Activated CD4-positive, alpha-beta T cell treated with anti-CD3 and anti-CD28 coated beads, Interleukin-2, amount 10 ng/mL, durations not matched to agents 24 days and 14 days (primary cell): Measurements from ENCODE around the gene NEURL2. TPM values are rescaled to one million over a fixed set of nuclear protein-coding genes. Genes with fewer than 3 reads are reported as not detected.
"Not testable (repeated sequence)": the region's sequence is repeated elsewhere in the genome, so short reads cannot be mapped to it uniquely, and the experiment has no call there.

ENCODE experiments used
- DNase-seq: peaks from one replicate; pipeline ENCODE4 v3.0.0; 2022
- H3K27ac Mint-ChIP-seq: one replicate; pipeline ENCODE4 v1.8.0; 2022; ENCODE audit warnings: mild to moderate bottlenecking, mixed read lengths
- H3K27me3 Mint-ChIP-seq: one replicate; pipeline ENCODE4 v1.8.0; 2022; ENCODE audit warnings: mixed read lengths
- H3K36me3 Mint-ChIP-seq: one replicate; pipeline ENCODE4 v1.8.0; 2022; ENCODE audit warnings: low read depth, mild to moderate bottlenecking, mixed read lengths
- H3K4me1 Mint-ChIP-seq: one replicate; pipeline ENCODE4 v1.8.0; 2021; ENCODE audit warnings: mixed read lengths
- H3K4me3 Mint-ChIP-seq: one replicate; pipeline ENCODE4 v1.8.0; 2022; ENCODE audit warnings: mild to moderate bottlenecking, moderate library complexity, mixed read lengths
- H3K9me3 Mint-ChIP-seq: one replicate; pipeline ENCODE4 v1.8.0; 2021; ENCODE audit warnings: mixed read lengths
- intact Hi-C: fragments of 100-400 bp; cut with micrococcal nuclease; formaldehyde crosslinking; loops from one replicate; pipeline ENCODE4 v1.15.1; 2023
- total RNA-seq: library from RNA; stranded (reverse); gene quantifications from 2 replicates; pipeline ENCODE4 v1.2.3, GENCODE V29; 2022

Gene NEURL2
- total RNA-seq, 1 donor from 2014 or later, result 2.4 TPM

DNA sequence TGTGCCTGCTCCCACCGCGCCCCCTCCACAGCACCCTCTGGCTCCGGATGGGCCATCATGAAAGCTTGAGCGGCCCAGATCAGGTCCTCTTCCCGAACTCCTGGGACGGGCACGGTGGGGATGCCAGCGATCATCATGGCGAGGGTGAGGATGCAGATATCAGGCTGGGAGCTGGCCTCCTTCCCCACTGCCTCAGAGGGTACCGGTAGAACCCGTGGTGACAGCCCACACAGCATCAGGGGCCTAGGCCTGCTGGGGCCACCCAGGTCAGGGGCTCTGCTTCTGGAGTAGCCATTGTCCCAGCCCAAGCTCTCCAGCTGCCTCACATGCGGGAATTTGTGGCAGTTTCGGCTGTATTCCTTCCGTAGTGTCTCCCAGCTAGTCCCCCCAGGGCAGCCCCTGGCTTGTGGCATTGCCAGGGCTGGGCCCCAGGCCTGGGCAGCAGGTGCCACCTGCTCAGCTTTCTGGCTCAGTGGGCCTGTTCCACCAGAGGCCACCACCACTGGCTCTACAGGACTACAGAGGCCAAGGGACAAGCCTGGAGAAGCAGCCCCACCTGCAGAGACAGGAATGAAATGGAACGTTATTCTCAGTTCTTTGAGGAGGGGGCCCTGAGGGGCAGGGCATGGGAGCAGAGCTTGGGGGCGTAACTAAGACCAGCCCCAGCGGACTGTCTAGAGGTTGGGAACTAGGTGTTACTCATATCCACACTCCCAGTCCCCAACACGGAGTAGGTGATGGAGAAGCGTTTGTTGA is 4.2 kb downstream of the NEURL2 start:
- intact Hi-C loops, result no loop called here
- peaks cover 30% of the 10 kb centered on the region for H3K4me1 Mint-ChIP-seq
- H3K27ac Mint-ChIP-seq, result no peak overlapping the region
- H3K27me3 Mint-ChIP-seq, result no peaks in the 10 kb centered on the region
- DNase-seq, result peak; percentile 52
- H3K9me3 Mint-ChIP-seq, result no peaks in the 10 kb centered on the region
- no peak overlapping the region for H3K4me3 Mint-ChIP-seq
- peaks cover 23% of the 10 kb centered on the region for H3K36me3 Mint-ChIP-seq

DNA sequence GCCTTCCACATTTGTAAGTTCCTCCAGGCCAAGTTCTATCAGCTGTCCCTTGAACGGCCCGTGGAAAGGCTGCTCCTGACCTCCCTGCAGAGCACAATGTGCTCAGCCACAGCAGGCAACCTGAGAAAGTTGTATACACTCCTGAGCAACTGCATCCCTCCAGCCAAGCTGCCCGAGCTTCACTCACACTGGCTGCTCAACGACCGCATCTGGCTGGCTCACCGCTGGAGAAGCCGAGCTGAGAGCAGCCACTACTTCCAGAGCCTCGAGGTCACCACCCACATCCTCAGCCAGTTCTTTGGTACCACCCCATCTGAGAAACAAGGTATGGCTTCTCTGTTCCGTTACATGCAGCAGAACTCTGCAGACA is 7.9 kb downstream of the NEURL2 start:
- Mint-ChIP-seq H3K9me3 (no peaks in the 10 kb centered on the region), H3K27ac (peak overlapping the region; percentile 41), H3K36me3 (peaks cover 32% of the 10 kb centered on the region), H3K4me1 (peaks cover 33% of the 10 kb centered on the region), H3K4me3 (peak overlapping the region; percentile 32), H3K27me3 (no peaks in the 10 kb centered on the region)
- DNase-seq, result peak; percentile 51
- intact Hi-C loops, result loop anchor here (5.0 kb wide), 1 partner anchor 71 kb away; the partner anchor contains the start of gene UBE2C

DNA sequence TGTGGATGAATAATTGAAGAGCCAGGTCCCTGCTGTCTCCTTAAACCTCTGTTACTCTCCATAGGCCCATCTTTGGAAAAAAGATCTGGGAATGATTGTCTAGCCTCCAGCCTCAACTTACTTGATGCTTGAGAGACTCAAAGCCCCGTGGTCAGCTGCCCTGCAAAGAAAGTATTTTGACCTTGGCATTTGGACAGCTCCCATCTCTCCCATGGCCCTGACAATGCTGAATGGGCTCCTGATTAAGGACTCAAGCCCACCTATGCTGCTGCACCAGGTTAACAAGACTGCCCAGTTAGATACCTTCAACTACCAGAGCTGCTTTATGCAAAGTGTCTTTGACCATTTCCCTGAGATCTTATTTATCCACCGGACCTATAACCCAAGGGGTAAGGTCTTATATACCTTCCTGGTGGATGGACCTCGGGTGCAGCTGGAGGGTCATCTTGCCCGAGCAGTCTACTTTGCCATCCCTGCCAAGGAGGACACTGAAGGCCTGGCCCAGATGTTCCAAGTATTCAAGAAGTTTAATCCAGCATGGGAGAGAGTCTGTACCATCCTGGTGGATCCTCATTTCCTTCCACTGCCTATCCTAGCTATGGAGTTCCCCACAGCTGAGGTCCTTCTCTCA is 8.4 kb downstream of the NEURL2 start:
- intact Hi-C loops, result loop anchor here (5.0 kb wide), 1 partner anchor 70 kb away; the partner anchor contains the start of gene UBE2C
- Mint-ChIP-seq H3K36me3 (peaks cover 32% of the 10 kb centered on the region), H3K27me3 (no peaks in the 10 kb centered on the region), H3K9me3 (no peaks in the 10 kb centered on the region), H3K4me1 (peaks cover 33% of the 10 kb centered on the region), H3K4me3 (peak overlapping the region; percentile 77), H3K27ac (peak overlapping the region; percentile 41)
- peak; percentile 54 for DNase-seq

DNA sequence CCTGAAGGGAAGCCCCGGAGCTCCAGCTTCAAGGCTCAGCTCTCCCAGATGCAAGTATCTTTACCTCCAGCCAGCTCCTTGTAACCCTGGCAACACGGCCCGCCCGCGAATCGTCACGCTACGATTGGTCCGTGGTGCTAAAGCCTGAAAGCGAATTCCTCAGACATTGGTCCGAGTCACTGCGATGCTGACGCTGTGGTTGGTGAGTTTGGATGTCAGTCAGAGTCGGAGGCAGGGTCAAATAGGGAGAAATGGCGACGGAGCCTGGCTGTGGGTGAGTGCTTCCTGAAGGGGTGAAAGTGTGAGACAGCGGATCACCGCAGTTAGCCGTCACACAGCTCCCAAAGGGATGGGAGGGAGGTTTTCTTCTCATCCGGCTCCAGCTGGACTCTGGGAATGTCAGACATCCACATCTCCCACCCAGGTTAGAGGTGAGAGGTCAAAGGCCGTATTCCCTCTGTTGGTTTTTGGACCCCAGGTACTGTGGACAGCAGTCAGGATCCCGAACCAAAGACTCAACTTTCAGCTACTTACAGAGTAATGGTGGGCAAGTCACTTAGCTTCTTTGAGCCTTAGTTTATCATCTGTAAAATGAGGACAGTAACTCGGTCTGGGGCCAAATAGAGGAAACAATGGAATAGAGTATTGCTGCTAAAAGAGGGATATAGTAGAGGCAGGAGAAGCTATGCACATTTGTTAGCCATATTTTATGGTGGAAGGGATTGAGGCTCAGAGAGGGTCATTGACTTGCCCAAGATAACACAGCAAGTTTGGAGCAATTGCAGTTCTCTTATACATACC is 9.8 kb downstream of the NEURL2 start, which contains the start of gene ZSWIM1:
TSS of gene ZSWIM1 (plus strand) at position 240 of the 801 bp plus-strand sequence. CDS start 1,366 bp downstream, outside the sequence.
- intact Hi-C loops, result loop anchor here (1.0 to 5.0 kb wide), 4 partner anchors 10 to 69 kb away; partner anchors contain the start of genes ACOT8, CTSA, NEURL2 and PCIF1
- H3K4me1 Mint-ChIP-seq, result peaks cover 33% of the 10 kb centered on the region
- H3K27ac Mint-ChIP-seq, result peak within 1 kb of the TSS; percentile 82
- no peaks in the 10 kb centered on the region for H3K9me3 Mint-ChIP-seq
- H3K4me3 Mint-ChIP-seq, result peak within 1 kb of the TSS; percentile 92
- H3K36me3 Mint-ChIP-seq, result peaks cover 32% of the 10 kb centered on the region
- DNase-seq, result peak; percentile 100
- H3K27me3 Mint-ChIP-seq, result no peaks in the 10 kb centered on the region

DNA sequence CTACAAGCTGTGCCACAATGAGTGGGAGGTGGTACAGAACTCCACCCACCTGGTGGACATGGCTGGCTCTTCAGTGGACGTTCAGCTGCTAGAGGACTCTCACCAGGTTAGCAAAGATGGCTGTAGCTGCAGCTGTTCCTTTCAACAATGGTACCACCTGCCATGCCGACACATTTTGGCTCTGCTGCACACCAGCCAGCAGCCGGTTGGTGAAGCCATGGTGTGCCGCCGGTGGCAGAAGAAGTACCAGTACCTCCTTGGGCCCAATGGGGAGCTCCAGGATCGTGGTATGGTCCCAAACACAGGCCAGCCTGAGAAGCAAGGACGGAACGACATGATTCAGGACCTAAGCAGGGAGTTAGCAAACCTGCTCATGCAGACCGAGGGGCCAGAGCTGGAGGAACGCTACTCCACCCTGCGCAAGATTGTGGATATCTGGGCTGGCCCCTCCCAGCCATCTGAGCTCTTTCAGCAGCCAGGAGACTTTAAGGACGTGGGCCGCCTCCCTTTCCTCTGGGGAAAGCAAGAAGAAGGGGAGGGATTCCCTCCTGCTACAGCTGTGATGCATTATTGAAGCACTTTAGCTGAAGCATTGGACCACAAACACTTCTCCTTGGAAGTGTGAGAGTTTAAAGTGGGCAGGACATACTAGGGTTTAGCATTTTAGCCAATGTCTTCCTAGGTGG is 12.8 kb downstream of the NEURL2 start:
- Mint-ChIP-seq H3K27me3 (no peaks in the 10 kb centered on the region), H3K27ac (no peak overlapping the region), H3K4me1 (peaks cover 21% of the 10 kb centered on the region), H3K4me3 (no peak overlapping the region), H3K36me3 (peaks cover 20% of the 10 kb centered on the region), H3K9me3 (no peaks in the 10 kb centered on the region)
- no peak for DNase-seq
- intact Hi-C loops, result no loop called here

DNA sequence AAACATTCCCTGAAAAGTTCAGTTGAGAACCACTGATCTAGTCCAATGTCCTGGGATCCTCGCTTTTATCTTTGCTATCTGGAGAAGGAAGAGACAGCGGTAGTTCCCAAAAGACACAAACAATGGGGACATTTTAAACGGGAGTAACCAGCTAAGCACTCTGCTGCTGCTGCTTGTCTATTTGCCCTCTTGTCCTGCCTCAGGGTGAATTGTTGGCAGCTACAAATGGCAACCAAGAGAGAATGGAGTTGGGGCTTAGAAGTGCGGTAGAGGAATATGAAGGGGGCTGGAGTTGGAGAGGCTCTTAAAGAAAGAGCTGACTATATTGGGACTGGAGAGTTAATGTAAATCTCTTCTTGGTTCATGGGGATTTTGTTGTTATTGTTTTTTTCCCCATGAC is 16.4 kb downstream of the NEURL2 start:
- no peak for DNase-seq
- Mint-ChIP-seq H3K27ac (no peak overlapping the region), H3K9me3 (no peaks in the 10 kb centered on the region), H3K4me3 (no peak overlapping the region), H3K4me1 (no peaks in the 10 kb centered on the region), H3K36me3 (peaks cover 4% of the 10 kb centered on the region), H3K27me3 (no peaks in the 10 kb centered on the region)
- intact Hi-C loops, result no loop called here

DNA sequence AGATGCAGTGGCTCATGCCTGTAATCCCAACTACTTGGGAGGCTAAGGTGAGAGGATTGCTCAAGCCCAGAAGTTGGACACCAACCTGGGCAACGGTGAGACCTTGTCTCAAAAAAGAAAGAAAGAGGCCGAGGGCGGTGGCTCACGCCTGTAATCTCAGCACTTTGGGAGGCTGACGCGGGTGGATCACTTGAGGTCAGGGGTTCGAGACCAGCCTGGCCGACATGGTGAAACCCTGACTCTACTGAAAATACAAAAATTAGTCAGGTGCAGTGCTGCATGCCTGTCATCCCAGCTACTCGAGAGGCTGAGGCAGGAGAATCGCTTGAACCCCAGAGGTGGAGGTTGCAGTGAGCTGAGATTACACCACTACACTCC is 16.9 kb downstream of the NEURL2 start:
- H3K4me1 Mint-ChIP-seq, H3K9me3 Mint-ChIP-seq, H3K4me3 Mint-ChIP-seq, intact Hi-C loops, DNase-seq, H3K36me3 Mint-ChIP-seq, H3K27me3 Mint-ChIP-seq: not testable (repeated sequence)
- peak overlapping the region; percentile 67 for H3K27ac Mint-ChIP-seq

DNA sequence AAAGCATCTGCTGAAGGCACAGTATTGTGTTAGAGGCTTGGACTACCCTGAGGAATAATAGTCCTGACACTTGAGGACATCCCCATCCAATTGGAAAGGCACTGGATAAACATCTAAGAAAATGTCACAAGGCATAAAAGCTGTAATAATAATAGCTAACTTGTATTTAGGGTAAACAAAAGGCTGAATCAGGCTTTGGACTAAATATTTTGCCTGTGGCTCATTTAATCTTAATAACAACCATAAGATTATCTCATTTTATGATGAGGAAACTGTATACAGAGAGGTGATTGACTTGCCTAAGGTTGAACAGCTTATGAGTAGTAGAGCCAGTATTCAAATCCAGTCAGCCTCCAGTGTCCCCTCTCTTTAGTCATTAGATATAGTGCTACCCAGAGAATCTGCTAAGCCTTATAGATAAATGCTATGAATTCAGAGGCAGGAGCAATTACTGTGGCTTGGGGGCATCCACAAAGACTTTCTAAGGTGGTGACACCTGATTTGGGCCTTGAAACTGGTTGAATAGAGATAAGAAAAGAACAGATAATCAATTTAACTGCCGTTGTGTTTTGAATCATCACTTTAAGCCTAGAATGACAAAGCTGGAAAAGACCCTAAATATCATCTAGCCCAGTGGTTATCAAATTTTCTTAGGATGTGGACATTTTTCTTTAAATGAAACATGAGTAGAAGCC is 17.5 kb downstream of the NEURL2 start:
- no peaks in the 10 kb centered on the region for H3K9me3 Mint-ChIP-seq
- H3K4me3 Mint-ChIP-seq, result no peak overlapping the region
- no peak for DNase-seq
- H3K27ac Mint-ChIP-seq, result peak overlapping the region; percentile 67
- H3K36me3 Mint-ChIP-seq, result peaks cover 2% of the 10 kb centered on the region
- H3K27me3 Mint-ChIP-seq, result no peaks in the 10 kb centered on the region
- intact Hi-C loops, result no loop called here
- H3K4me1 Mint-ChIP-seq, result no peaks in the 10 kb centered on the region

DNA sequence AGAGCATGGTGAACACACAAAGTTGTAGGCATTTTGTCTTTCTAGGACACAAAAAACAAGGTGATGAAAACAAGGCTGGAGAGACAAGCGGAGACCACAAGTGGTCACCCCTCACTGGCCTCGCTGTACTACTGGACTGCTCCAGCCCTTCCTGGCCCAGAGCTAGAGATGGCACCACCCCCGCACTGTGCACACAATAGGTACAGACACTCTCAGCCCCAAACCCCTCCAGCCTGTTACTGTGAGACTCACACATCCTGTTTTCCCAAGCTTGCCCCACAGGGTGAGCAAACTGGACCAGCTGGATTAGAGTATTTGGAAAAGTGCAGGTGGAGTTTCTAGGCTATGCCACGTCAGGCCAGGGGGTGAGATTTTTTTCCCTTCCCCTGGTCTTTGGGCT is 18.4 kb downstream of the NEURL2 start:
- Mint-ChIP-seq H3K4me3 (no peak overlapping the region), H3K27me3 (no peaks in the 10 kb centered on the region), H3K9me3 (no peaks in the 10 kb centered on the region), H3K4me1 (no peaks in the 10 kb centered on the region), H3K27ac (no peak overlapping the region), H3K36me3 (peaks cover 2% of the 10 kb centered on the region)
- no peak for DNase-seq
- intact Hi-C loops, result no loop called here

DNA sequence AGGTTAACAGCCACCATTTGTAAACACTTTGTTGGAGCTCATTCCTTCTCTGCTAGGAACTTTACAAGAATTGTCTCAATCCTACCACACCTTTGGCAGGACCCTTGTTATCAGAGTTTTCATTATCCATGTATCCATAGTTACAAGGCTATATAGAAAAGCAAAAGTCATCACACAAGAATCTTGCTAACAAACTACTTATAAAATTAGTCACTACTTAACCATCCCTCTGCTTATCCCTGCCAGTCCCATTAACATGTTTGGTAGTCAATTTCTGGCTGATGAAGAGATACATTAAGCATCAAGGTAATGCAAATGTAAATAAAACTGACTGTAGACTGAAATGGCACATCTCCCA is 23.2 kb downstream of the NEURL2 start:
- H3K27ac Mint-ChIP-seq, result no peak overlapping the region
- DNase-seq, result no peak
- intact Hi-C loops, result no loop called here
- peaks cover 7% of the 10 kb centered on the region for H3K36me3 Mint-ChIP-seq
- no peaks in the 10 kb centered on the region for H3K27me3 Mint-ChIP-seq
- H3K4me3 Mint-ChIP-seq, result no peak overlapping the region
- H3K4me1 Mint-ChIP-seq, result no peaks in the 10 kb centered on the region
- H3K9me3 Mint-ChIP-seq, result no peaks in the 10 kb centered on the region

DNA sequence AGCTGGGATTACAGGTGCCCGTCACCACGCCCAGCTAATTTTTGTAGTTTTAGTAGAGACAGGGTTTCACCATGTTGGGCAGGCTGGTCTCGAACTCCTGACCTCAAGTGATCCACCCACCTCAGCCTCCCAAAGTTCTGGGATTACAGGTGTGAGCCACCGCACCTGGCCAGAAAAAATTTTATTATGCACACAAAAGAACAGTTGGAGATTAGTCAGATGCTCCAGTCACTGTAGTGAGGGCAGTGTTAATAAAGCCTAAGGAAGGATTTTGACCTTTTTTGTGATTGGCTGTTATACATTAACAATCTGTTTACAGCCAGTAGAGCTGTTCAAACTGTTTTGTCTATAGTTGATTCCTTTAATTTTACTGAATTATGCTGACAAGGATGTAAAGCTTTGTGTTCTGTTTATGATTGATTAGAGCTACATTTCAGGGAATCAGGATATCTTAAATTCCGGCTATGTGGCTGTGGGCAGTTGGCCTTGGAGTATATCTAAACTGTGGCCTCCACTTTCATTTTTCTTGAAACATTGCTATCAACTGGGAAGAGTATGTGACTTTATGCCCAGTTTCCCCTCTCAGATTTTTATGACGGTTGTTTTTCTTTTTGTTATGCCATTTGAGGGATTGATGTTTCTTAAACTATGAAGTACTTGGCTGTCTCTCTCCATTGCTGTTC is 23.7 kb downstream of the NEURL2 start:
- no peaks in the 10 kb centered on the region for H3K4me1 Mint-ChIP-seq
- H3K4me3 Mint-ChIP-seq, result no peak overlapping the region
- no peak for DNase-seq
- intact Hi-C loops, result no loop called here
- H3K9me3 Mint-ChIP-seq, result no peaks in the 10 kb centered on the region
- H3K27ac Mint-ChIP-seq, result no peak overlapping the region
- no peaks in the 10 kb centered on the region for H3K27me3 Mint-ChIP-seq
- H3K36me3 Mint-ChIP-seq, result peaks cover 5% of the 10 kb centered on the region

DNA sequence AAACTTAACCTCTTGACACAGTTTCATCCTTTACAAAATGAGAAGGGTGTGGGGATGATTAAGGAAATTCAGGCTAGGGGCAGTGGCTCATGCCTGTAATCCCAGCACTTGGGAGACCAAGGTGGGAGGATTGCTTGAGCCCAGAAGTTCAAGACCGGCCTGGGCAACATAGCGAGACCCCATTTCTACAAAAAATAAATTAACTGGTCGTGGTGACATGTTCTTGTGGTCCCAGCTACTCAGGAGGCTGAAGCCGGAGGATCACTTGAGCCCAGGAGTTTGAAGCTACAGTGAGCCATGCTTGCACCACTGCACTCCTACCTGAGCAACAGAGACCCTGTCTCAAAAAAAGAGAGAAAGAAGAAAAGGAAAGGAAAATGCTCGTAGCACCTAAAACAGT is 24.6 kb downstream of the NEURL2 start:
- DNase-seq, result no peak
- Mint-ChIP-seq H3K4me1 (no peaks in the 10 kb centered on the region), H3K27ac (no peak overlapping the region), H3K9me3 (no peaks in the 10 kb centered on the region), H3K27me3 (no peaks in the 10 kb centered on the region), H3K4me3 (no peak overlapping the region), H3K36me3 (peaks cover 4% of the 10 kb centered on the region)
- intact Hi-C loops, result no loop called here
